Neural progenitor cell (in vitro differentiated cells): Measurements from ENCODE around the gene STK32B.

ENCODE experiments used
- EZH2 ChIP-seq: fragments of 200-600 bp; sonication (generic); IDR thresholded peaks from 2 replicates; pipeline ENCODE4 v1.6.1; 2017; ENCODE audit warnings: antibody characterized with exemption, mild to moderate bottlenecking, moderate library complexity
- EZH2phosphoT487 ChIP-seq: fragments of 200-600 bp; sonication (generic); IDR thresholded peaks from 2 replicates; pipeline ENCODE4 v1.6.1; 2017; ENCODE audit warnings: antibody characterized with exemption

- TF ChIP-seq EZH2 (no peak), EZH2phosphoT487 (no peak)
Measured at GRCh38 chr4:5338531-5338930, 287.3 kb downstream of the STK32B start.
